GM23248 (cell line): ENCODE measurements around the gene PGS1. TPM values are rescaled to one million over a fixed set of nuclear protein-coding genes. Genes with fewer than 3 reads are reported as not detected.

Experiments
- DNase-seq: peaks from one replicate; pipeline ENCODE4 v3.0.0-alpha.2; 2015
- H2AFZ ChIP-seq: fragments of 200-600 bp; sonication (generic); 2 replicates; pipeline ENCODE4 v1.6.1; 2016; ENCODE audit warnings: antibody characterized with exemption
- H3F3A ChIP-seq: fragments of 200-600 bp; sonication (generic); 2 replicates; pipeline ENCODE4 v1.6.1; 2016; ENCODE audit warnings: mild to moderate bottlenecking, antibody characterized with exemption, mixed run types; ENCODE audit not compliant: insufficient read depth
- H3K27ac ChIP-seq: fragments of 200-600 bp; sonication (generic); 2 replicates; pipeline ENCODE4 v1.5.1; 2016; ENCODE audit warnings: mild to moderate bottlenecking
- H3K27me3 ChIP-seq: fragments of 200-600 bp; sonication (generic); replicated peaks from 2 replicates; pipeline ENCODE4 v1.6.1; 2016; ENCODE audit warnings: mild to moderate bottlenecking; ENCODE audit not compliant: insufficient read depth
- H3K36me3 ChIP-seq: fragments of 200-600 bp; sonication (generic); 2 replicates; pipeline ENCODE4 v1.6.1; 2016; ENCODE audit warnings: low read depth, mild to moderate bottlenecking
- H3K4me1 ChIP-seq: fragments of 200-600 bp; sonication (generic); 2 replicates; pipeline ENCODE4 v1.6.1; 2016; ENCODE audit warnings: mild to moderate bottlenecking; ENCODE audit not compliant: insufficient read depth
- H3K4me2 ChIP-seq: fragments of 200-600 bp; sonication (generic); one replicate; pipeline ENCODE4 v1.6.1; 2016; ENCODE audit warnings: mild to moderate bottlenecking; ENCODE audit not compliant: unreplicated experiment
- H3K4me3 ChIP-seq: fragments of 200-600 bp; sonication (generic); 2 replicates; pipeline ENCODE4 v1.5.1; 2016; ENCODE audit warnings: mild to moderate bottlenecking
- H3K79me2 ChIP-seq: fragments of 200-600 bp; sonication (generic); 2 replicates; pipeline ENCODE4 v1.6.1; 2016; ENCODE audit warnings: mild to moderate bottlenecking; ENCODE audit not compliant: insufficient read depth
- H3K9ac ChIP-seq: fragments of 200-600 bp; sonication (generic); 2 replicates; pipeline ENCODE4 v1.6.1; 2016; ENCODE audit warnings: mild to moderate bottlenecking
- H3K9me2 ChIP-seq: fragments of 200-600 bp; sonication (generic); 2 replicates; pipeline ENCODE4 v1.6.1; 2016; ENCODE audit warnings: mixed run types, mild to moderate bottlenecking, moderate library complexity; ENCODE audit not compliant: insufficient read depth
- H3K9me3 ChIP-seq: fragments of 200-600 bp; sonication (generic); one replicate; pipeline ENCODE4 v1.6.1; 2017; ENCODE audit warnings: low read depth
- H4K20me1 ChIP-seq: fragments of 200-600 bp; sonication (generic); 2 replicates; pipeline ENCODE4 v1.6.0; 2016; ENCODE audit not compliant: insufficient read depth
- EZH2 ChIP-seq: fragments of 200-600 bp; sonication (generic); IDR thresholded peaks from 2 replicates; pipeline ENCODE4 v1.6.1; 2018; ENCODE audit warnings: antibody characterized with exemption, mild to moderate bottlenecking; ENCODE audit not compliant: insufficient read depth, poor library complexity, severe bottlenecking
- EZH2phosphoT487 ChIP-seq: fragments of 200-600 bp; sonication (generic); IDR thresholded peaks from 2 replicates; pipeline ENCODE4 v1.6.1; 2018; ENCODE audit warnings: antibody characterized with exemption, moderate library complexity, mild to moderate bottlenecking, low read depth; ENCODE audit not compliant: insufficient read depth
- WGBS, 2 experiments: methylation state at CpG; one replicate each; pipeline ENCODE4 v1.1.6; 2015 to 2017; ENCODE audit warnings: low lambda C conversion rate in 2 of 2, low coverage in 1 of 2; ENCODE audit errors: missing lambda C conversion rate in 2 of 2; 5-methylcytosine and 5-hydroxymethylcytosine counted together
- in situ Hi-C: fragments of 300-500 bp; cut with MboI; formaldehyde crosslinking; loops from 2 replicates; pipeline ENCODE4 v1.15.0; 2020
- polyA plus RNA-seq: library from polyadenylated mRNA; unstranded; fragments of >200 nt; fragmentation: Nextera tagmentation; extraction: Ambion mirVana; gene quantifications from 2 replicates; pipeline ENCODE4 v1.2.1, GENCODE V29; 2016
- total RNA-seq: library from RNA; depleted of rRNA; stranded (reverse); fragments of >200 nt; shearing (Covaris generic); gene quantifications from 2 replicates; pipeline ENCODE4 v1.2.3, GENCODE V29; 2014

Gene PGS1
- total and polyA plus RNA-seq, 2 experiments from 2014 or later: 30.2 to 32.5 TPM

DNA sequence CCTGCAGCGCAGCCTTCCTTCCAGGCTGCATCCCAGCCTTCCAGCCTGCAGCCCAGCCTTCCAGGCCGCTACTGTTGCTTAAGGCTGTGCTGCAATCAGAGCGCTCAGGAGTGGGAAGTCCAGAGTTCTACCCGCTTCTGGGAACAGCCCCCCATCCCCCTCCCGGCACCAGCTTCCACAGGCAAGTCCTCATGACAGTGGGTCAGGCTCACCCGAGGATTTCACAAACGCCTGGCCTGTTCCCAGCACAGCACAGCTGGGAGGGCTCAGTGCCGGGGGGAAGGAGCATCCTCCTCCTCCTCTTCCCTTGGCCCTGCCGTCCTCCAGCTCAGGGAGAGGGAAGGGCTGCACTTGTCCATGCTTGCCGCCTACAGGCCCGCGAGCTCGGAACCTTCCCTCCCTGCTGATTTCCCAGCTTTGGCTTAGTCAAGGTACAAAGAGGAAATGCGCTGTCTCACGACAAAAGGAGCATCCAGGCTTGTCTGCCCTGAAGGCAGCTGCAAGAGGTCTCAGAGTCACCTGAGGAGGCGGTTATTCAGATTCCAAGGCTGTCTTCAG lies 26.9 kb upstream of the PGS1 start:
- no peaks in the 10 kb centered on the region for H3K9me3 ChIP-seq
- in situ Hi-C loops: no loop called here
- 4% methylated on average over 12 to 16 of the region's 16 CpGs for WGBS, 2 experiments
- H3K9ac ChIP-seq: peak overlapping the region; percentile 78
- no peak for TF ChIP-seq EZH2phosphoT487
- no peak for TF ChIP-seq EZH2
- no peaks in the 10 kb centered on the region for H3K36me3 ChIP-seq
- no peaks in the 10 kb centered on the region for H3K27me3 ChIP-seq
- no peaks in the 10 kb centered on the region for H4K20me1 ChIP-seq
- H3K4me2 ChIP-seq: peak overlapping the region; percentile 74
- peaks cover 32% of the 10 kb centered on the region for H3K4me1 ChIP-seq
- H3K79me2 ChIP-seq: peaks cover 10% of the 10 kb centered on the region
- peak overlapping the region; percentile 56 for H3K4me3 ChIP-seq
- peaks cover 50% of the 10 kb centered on the region for H3F3A ChIP-seq
- peak overlapping the region; percentile 90 for H3K27ac ChIP-seq
- H2AFZ ChIP-seq: no peak overlapping the region
- H3K9me2 ChIP-seq: no peaks in the 10 kb centered on the region
- DNase-seq: peak; percentile 95

DNA sequence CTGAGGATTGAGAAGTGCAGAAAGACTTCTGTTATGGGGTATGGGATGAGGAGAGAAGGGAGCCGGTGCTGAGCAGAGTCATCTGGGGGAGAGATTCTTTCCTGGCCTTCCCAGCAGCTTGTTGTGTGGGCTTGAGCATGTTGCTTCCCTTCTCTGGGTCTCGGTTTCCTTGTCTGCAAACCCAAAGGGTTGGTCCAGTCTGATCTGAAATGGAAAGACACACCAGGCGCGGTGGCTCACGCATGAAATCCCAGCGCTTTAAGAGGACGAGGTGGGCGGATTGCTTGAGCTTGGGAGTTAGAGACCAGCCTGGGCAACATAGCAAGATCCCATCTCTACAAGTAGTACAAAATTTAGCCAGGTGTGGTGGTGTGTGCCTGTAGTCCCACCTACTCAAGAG lies 24.6 kb upstream of the PGS1 start:
- peaks cover 32% of the 10 kb centered on the region for H3K79me2 ChIP-seq

GRCh38 chr17:78355045-78355641 lies 23.3 kb upstream of the PGS1 start:
- DNase-seq: no peak
- Histone ChIP-seq H3K9ac (no peak overlapping the region), H4K20me1 (peaks cover 9% of the 10 kb centered on the region; the same call in 1 of the 2 replicates), H3K4me1 (peaks cover 48% of the 10 kb centered on the region), H3F3A (peaks cover 63% of the 10 kb centered on the region), H3K27ac (no peak overlapping the region; the same call in 1 of the 2 replicates), H3K79me2 (peaks cover 42% of the 10 kb centered on the region), H3K27me3 (no peaks in the 10 kb centered on the region), H3K4me3 (no peak overlapping the region), H2AFZ (no peak overlapping the region), H3K9me2 (no peaks in the 10 kb centered on the region), H3K9me3 (no peaks in the 10 kb centered on the region), H3K36me3 (peaks cover 6% of the 10 kb centered on the region; the same call in 1 of the 2 replicates), H3K4me2 (no peak overlapping the region)
- no peak for TF ChIP-seq EZH2phosphoT487
- 87 to 93% methylated on average over 9 of the region's 9 CpGs for WGBS, 2 experiments
- in situ Hi-C loops: loop anchor here (5.0 kb wide), 1 partner anchor 67 kb away; no protein-coding TSS in a partner anchor

More for the DNA sequence above, 24.6 kb upstream of the PGS1 start:
- Histone ChIP-seq H3K9ac (peak overlapping the region; percentile 78), H2AFZ (no peak overlapping the region), H3K4me1 (peaks cover 48% of the 10 kb centered on the region), H3F3A (peaks cover 63% of the 10 kb centered on the region), H3K27me3 (no peaks in the 10 kb centered on the region), H3K9me3 (no peaks in the 10 kb centered on the region), H4K20me1 (peaks cover 9% of the 10 kb centered on the region; the same call in 1 of the 2 replicates), H3K27ac (peak overlapping the region; percentile 90), H3K36me3 (peaks cover 6% of the 10 kb centered on the region; the same call in 1 of the 2 replicates), H3K4me3 (peak overlapping the region; percentile 56), H3K4me2 (peak overlapping the region; percentile 74), H3K9me2 (no peaks in the 10 kb centered on the region)
- 90 to 98% methylated on average over 8 of the region's 8 CpGs for WGBS, 2 experiments
- TF ChIP-seq EZH2 (no peak), EZH2phosphoT487 (no peak)
- in situ Hi-C loops: no loop called here
- DNase-seq: no peak

- no peak for TF ChIP-seq EZH2phosphoT487
- TF ChIP-seq EZH2: no peak
- Histone ChIP-seq H3K79me2 (peaks cover 42% of the 10 kb centered on the region), H3K4me1 (peaks cover 52% of the 10 kb centered on the region), H3K27ac (peak overlapping the region; percentile 74), H3K9me2 (no peaks in the 10 kb centered on the region), H3K27me3 (no peaks in the 10 kb centered on the region), H3K4me2 (no peak overlapping the region), H3K36me3 (peaks cover 6% of the 10 kb centered on the region; the same call in 1 of the 2 replicates), H2AFZ (no peak overlapping the region), H3K9ac (peak overlapping the region; percentile 96), H4K20me1 (peaks cover 9% of the 10 kb centered on the region; the same call in 1 of the 2 replicates), H3K9me3 (no peaks in the 10 kb centered on the region), H3F3A (peaks cover 58% of the 10 kb centered on the region), H3K4me3 (no peak overlapping the region)
- WGBS, 2 experiments: 90 to 94% methylated on average over 3 of the region's 3 CpGs
- no peak for DNase-seq
- in situ Hi-C loops: loop anchor here (5.0 kb wide), 1 partner anchor 67 kb away; no protein-coding TSS in a partner anchor
Observed at GRCh38 chr17:78355701-78356100, 22.7 kb upstream of the PGS1 start.
